NCI-H510A (cell line): Measurements from ENCODE around the gene ZNF502.
A peak's percentile ranks its signal among the peaks of the same experiment; 100 is the strongest.
"Not testable (repeated sequence)": the region's sequence is repeated elsewhere in the genome, so short reads cannot be mapped to it uniquely, and the experiment has no call there.

Source experiments
- DNase-seq: peaks from one replicate; lab custom pipeline; 2025; lab: John Stamatoyannopoulos, UW

ZNF502 gene

DNA sequence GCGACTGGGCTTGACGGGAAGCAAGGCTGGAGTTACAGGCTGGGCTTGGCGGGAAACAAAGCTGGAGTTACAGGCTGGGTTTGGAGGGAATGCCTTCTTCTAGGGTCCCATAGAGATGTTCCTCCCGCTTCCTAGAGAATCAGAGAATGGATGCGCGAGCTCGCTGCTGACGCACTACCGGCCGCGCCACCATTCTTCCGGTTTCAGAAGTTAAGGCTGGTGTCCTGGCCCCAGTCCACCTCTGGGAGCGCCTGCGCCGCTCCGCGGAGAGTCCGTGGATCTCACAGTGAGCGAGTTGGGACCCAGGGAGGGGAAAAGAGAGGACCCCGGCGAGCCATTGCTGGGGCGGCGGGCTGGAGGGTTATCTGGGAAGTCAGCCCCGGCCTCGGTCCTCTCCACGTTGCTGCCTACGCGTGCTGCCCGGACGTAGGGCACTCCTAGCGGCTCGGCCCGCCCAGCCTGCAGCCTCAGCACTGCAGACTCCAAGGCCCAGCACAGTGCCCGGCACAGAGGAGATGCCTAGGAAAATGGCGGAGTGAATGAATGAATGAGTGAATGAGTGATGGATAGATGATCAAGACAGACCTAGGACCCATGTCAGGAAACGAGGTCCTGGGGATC, at the start of gene ZNF502:
ZNF502 (plus strand) TSS at position 206 of the 621 bp plus-strand sequence. CDS start 7,602 bp downstream, outside the sequence.
- peak; percentile 60 for DNase-seq

- no peak for DNase-seq
These were observed 47.3 kb upstream of the ZNF502 start for GRCh38 chr3:44665173-44665572.

GRCh38 chr3:44666346-44666745, 46.1 kb upstream of the ZNF502 start:
- DNase-seq: no peak

GRCh38 chr3:44669760-44670159, 42.7 kb upstream of the ZNF502 start:
- DNase-seq: no peak

GRCh38 chr3:44673466-44673865, 39.0 kb upstream of the ZNF502 start:
- not testable (repeated sequence) for DNase-seq

GRCh38 chr3:44674211-44674610, 38.2 kb upstream of the ZNF502 start:
- no peak for DNase-seq

- DNase-seq: no peak
These were observed 33.9 kb upstream of the ZNF502 start for GRCh38 chr3:44678480-44679116.

- DNase-seq: no peak
These were observed 31.5 kb upstream of the ZNF502 start for GRCh38 chr3:44680921-44681455.

GRCh38 chr3:44682182-44682896, 30.1 kb upstream of the ZNF502 start:
- DNase-seq: no peak

GRCh38 chr3:44685128-44685800, 27.2 kb upstream of the ZNF502 start:
- peak; percentile 84 for DNase-seq

DNA sequence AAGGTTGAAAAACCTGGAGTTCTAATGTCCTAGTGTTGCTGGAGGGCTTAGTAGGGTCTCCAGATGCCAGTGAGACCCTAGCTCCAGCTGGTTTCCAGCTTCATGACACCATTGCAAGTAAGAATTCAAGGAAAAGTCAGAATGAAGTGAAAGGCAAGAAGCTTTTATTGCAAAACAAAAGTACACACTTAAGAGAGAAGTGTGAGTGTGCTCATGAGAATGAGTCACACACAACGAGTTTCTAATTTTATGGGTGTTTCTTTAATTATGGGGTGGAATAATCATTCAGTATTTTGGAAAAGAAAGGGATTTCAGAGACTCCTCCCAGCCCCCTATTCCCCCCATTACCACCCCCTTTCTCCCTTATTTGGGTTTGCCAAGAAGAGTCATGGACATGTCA, 24.6 kb upstream of the ZNF502 start:
- no peak for DNase-seq

DNA sequence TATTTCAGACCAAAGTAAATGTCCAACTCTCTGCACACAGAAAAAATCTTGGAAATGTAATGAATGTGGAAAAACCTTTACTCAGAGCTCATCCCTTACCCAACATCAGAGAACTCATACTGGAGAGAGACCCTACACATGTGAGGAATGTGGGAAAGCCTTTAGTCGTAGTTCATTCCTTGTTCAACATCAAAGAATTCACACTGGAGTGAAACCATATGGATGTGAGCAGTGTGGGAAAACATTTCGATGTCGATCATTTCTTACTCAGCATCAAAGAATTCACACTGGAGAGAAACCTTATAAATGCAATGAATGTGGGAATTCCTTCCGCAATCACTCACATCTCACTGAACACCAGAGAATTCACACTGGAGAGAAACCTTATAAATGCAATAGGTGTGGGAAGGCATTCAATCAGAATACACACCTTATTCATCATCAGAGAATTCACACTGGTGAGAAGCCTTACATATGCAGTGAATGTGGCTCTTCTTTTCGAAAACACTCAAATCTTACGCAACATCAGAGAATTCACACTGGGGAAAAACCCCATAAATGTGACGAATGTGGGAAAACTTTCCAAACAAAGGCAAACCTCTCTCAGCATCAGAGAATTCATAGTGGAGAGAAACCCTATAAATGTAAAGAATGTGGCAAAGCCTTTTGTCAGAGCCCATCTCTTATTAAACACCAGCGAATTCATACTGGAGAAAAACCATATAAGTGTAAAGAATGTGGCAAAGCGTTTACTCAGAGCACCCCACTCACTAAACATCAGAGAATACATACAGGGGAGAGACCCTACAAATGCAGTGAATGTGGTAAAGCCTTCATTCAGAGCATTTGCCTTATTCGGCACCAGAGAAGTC, 9.0 kb downstream of the ZNF502 start:
- no peak for DNase-seq

- no peak for DNase-seq
These were observed 9.6 kb downstream of the ZNF502 start for GRCh38 chr3:44722103-44722401.

DNA sequence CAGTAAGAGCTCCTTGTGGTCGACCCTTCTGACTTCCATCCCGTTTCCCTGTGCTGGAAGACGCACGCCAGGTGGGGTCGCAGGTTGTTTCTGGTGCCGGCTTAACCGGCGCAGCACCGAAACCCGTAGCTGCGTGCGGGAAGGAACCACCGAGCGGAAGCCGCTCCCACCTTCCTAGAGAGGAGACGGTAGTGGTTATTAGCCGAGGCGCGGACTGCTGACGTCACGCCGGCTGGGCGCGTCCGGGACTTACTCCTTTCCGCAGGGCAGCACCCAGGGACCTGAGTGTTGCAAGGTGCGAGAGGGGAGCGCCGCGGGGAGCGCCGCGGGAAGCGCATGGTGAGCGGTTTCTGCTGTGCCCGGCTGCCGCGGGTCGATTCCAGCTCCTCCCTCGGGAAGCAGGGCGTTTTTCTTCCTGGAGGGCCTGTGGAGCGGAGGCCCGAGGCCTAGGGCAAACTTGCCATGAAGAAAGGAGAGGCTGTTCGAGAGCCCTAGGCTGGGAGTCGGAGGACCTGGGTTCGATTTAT, 17.0 kb downstream of the ZNF502 start, which contains the start of gene ZNF501:
ZNF501 (plus strand) TSS at position 252 of the 527 bp plus-strand sequence. CDS start 4,787 bp downstream, outside the sequence.
- DNase-seq: peak; percentile 78

DNA sequence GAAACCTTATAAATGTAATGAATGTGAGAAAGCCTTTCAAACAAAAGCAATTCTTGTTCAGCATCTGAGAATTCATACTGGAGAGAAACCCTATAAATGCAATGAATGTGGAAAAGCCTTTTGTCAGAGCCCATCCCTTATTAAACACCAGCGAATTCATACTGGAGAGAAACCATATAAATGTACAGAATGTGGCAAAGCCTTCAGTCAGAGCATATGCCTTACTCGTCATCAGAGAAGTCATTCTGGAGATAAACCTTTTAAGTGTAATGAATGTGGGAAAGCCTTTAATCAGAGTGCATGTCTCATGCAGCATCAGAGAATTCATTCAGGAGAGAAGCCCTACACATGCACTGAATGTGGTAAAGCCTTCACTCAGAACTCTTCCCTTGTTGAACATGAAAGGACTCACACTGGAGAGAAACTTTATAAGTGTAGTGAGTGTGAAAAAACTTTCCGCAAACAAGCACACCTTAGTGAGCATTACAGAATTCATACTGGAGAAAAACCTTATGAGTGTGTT, 22.2 kb downstream of the ZNF502 start:
- DNase-seq: no peak

DNA sequence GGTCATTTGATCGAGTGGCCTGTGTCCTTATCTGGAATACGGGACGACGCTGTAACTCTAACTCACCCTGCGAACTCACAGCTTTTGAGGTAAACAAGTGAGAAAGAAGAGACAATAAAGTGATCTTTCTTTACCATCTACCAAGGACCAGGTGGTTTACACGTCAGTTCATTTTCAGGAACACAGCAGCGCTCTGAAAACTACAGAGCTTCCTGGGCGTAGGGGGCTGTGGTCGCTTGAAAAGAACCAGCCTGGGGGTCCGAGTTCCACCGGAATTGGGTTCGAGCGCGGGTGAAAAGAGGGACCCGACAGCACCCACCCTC, 48.6 kb downstream of the ZNF502 start:
- no peak for DNase-seq

DNA sequence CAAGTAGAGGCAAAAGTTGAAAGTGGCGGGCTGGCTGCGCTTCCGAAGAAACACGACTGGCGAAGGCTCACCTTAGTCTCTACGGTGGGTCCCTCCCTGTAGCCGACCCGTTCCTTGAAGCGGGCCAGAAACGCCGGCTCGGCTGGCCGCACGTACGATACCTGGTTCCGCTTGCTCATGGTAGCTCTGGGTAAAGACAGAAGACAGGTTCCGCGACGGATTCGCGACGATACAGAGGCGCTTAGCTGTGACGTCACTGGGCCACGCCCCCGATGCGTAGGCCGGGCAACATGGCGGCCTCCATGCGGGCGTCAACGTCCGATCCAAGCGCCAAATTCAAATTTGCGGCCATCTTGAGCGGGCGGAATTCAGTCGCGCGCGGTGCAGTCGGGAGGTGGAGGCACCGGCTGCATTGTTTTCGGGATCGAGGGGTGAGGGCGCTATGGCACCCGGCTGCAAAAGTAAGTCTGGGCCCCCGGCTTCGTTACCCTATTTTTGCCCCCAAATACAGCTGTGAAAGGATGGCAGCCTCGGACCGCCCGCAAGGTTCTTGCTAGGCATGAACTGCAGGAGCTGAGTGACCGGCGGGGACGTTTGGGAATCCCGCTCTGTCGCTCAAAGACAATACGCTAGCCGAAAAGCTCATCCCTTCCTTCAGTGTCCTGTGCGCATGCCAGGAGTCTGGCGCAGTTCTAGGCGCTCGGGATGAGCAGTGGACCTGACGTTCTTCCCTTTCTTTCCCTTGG, 49.1 kb downstream of the ZNF502 start, which contains the start of the genes KIAA1143 and KIF15:
KIAA1143 (minus strand) TSS at position 196 of the 746 bp plus-strand sequence; CDS start at position 179, 17 bp downstream.
KIF15 (plus strand) TSS at position 371 of the 746 bp plus-strand sequence; CDS start at position 443, 72 bp downstream.
- peak; percentile 77 for DNase-seq

GRCh38 chr3:44762170-44762677, 49.8 kb downstream of the ZNF502 start:
- no peak for DNase-seq

DNA sequence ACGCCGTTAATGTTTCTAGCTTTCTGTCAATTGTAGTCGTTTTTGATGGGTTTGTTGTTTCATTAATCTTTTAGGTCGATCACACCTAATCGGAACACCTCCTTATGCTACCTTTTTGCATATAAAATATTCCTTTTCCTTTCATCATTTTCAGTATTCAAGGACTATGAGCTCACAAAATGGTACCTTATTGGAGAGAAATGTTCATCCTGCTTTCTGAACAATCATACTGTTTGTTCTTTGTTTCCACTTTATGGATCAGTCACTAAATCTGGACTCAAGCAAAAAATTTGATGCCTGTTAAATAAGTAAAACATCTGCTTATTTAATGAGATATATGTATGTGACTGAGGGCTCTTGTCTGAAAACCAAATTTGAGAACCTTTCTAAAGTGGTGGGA, 50.2 kb downstream of the ZNF502 start:
- no peak for DNase-seq

DNA sequence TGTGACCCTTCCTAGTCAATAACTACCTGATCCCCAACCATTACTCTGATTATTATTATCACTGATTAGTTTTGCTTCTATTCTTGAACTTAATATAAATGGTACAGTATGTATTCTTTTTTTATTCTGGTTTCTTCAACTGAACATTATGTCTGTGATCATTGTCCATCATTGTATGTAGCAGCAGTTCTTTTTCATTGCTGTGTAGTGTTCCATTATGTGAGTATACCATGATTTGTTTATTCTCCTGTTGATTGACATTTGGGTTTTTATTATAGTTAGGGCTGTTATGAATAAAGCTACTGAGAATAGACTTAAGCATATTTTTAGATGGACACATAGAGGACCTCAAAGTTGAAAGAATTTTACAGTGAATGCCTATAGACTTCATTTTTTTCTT, 51.8 kb downstream of the ZNF502 start:
- no peak for DNase-seq
